GM23338 (cell line): ENCODE results near the gene DOCK1. TPM values are rescaled to one million over a fixed set of nuclear protein-coding genes. Genes with fewer than 3 reads are reported as not detected.

Experiments
- ATAC-seq: fragments of 200-7000 bp; cut with Tn5 transposase; 3 replicates; pipeline ENCODE4 v1.9.1; 2020
- DNase-seq: peaks from one replicate; pipeline ENCODE4 v3.0.0-alpha.2; 2015; ENCODE audit warnings: low spot score
- H2AFZ ChIP-seq: fragments of 200-600 bp; sonication (generic); 2 replicates; pipeline ENCODE4 v1.8.0; 2016; ENCODE audit warnings: antibody characterized with exemption, mild to moderate bottlenecking, moderate library complexity
- H3F3A ChIP-seq: fragments of 200-600 bp; sonication (generic); replicated peaks from 2 replicates; pipeline ENCODE4 v1.8.0; 2017; ENCODE audit warnings: antibody characterized with exemption, mixed run types, low read depth
- H3K27ac ChIP-seq: fragments of 200-600 bp; sonication (generic); 2 replicates; pipeline ENCODE4 v1.6.1; 2016; ENCODE audit warnings: low read depth
- H3K27me3 ChIP-seq: fragments of 200-600 bp; sonication (generic); 2 replicates; pipeline ENCODE4 v1.8.0; 2016; ENCODE audit warnings: mild to moderate bottlenecking, mixed run types, moderate library complexity; ENCODE audit not compliant: insufficient read depth
- H3K36me3 ChIP-seq: fragments of 200-600 bp; sonication (generic); 2 replicates; pipeline ENCODE4 v1.8.0; 2016; ENCODE audit warnings: mild to moderate bottlenecking; ENCODE audit not compliant: insufficient read depth
- H3K4me1 ChIP-seq: fragments of 200-600 bp; sonication (generic); 2 replicates; pipeline ENCODE4 v1.8.0; 2016; ENCODE audit warnings: mild to moderate bottlenecking, moderate library complexity; ENCODE audit not compliant: insufficient read depth
- H3K4me2 ChIP-seq: fragments of 200-600 bp; sonication (generic); 2 replicates; pipeline ENCODE4 v1.7.1; 2017; ENCODE audit warnings: mixed run types
- H3K4me3 ChIP-seq: fragments of 200-600 bp; sonication (generic); 2 replicates; pipeline ENCODE4 v1.6.1; 2016; ENCODE audit warnings: mixed run types
- H3K79me2 ChIP-seq: fragments of 200-600 bp; sonication (generic); replicated peaks from 2 replicates; pipeline ENCODE4 v1.8.0; 2017; ENCODE audit warnings: mild to moderate bottlenecking; ENCODE audit not compliant: insufficient read depth
- H3K9me2 ChIP-seq: fragments of 200-600 bp; sonication (generic); 2 replicates; pipeline ENCODE4 v1.8.0; 2017; ENCODE audit not compliant: insufficient read depth
- H4K20me1 ChIP-seq: fragments of 200-600 bp; sonication (generic); replicated peaks from 2 replicates; pipeline ENCODE4 v1.8.0; 2017; ENCODE audit warnings: mild to moderate bottlenecking; ENCODE audit not compliant: insufficient read depth
- H3K27ac Mint-ChIP-seq: 2 replicates; pipeline ENCODE4 v1.8.0; 2020; ENCODE audit warnings: inconsistent platforms, mild to moderate bottlenecking, moderate library complexity, mixed read lengths
- H3K27me3 Mint-ChIP-seq: 3 replicates; pipeline ENCODE4 v1.8.0; 2022; ENCODE audit warnings: low read depth, mild to moderate bottlenecking, moderate library complexity, mixed read lengths, inconsistent platforms; ENCODE audit not compliant: insufficient read depth, poor library complexity
- H3K36me3 Mint-ChIP-seq: 3 replicates; pipeline ENCODE4 v1.8.0; 2021; ENCODE audit warnings: low read depth, mild to moderate bottlenecking, inconsistent platforms, moderate library complexity, mixed read lengths
- H3K4me1 Mint-ChIP-seq: 3 replicates; pipeline ENCODE4 v1.8.0; 2020; ENCODE audit warnings: mild to moderate bottlenecking, inconsistent platforms, mixed read lengths
- H3K4me3 Mint-ChIP-seq: 3 replicates; pipeline ENCODE4 v1.8.0; 2021; ENCODE audit warnings: moderate library complexity, mild to moderate bottlenecking, inconsistent platforms, mixed read lengths
- H3K9me3 Mint-ChIP-seq: 3 replicates; pipeline ENCODE4 v1.8.0; 2020; ENCODE audit warnings: moderate library complexity, mild to moderate bottlenecking, inconsistent platforms, mixed read lengths
- CREB1 ChIP-seq: fragments of 250-450 bp; sonication (Bioruptor Pico); IDR thresholded peaks from 2 replicates; pipeline ENCODE4 v1.5.0; 2020; ENCODE audit warnings: low read depth, mild to moderate bottlenecking, moderate library complexity
- EZH2 ChIP-seq: fragments of 200-600 bp; sonication (generic); IDR thresholded peaks from one replicate; pipeline ENCODE4 v1.8.0; 2017; ENCODE audit warnings: antibody characterized with exemption, mild to moderate bottlenecking, low read depth; ENCODE audit not compliant: unreplicated experiment
- JUNB ChIP-seq: IDR thresholded peaks from one replicate; pipeline ENCODE4 v1.6.1; 2016; ENCODE audit warnings: antibody characterized with exemption; ENCODE audit not compliant: unreplicated experiment
- NANOG ChIP-seq: IDR thresholded peaks from 2 replicates; pipeline ENCODE4 v1.6.1; 2016; ENCODE audit warnings: antibody characterized with exemption, borderline replicate concordance
- ZNF114 ChIP-seq: fragments of 250-450 bp; sonication (Bioruptor Pico); IDR thresholded peaks from 2 replicates; pipeline ENCODE4 v1.5.0; 2020; ENCODE audit warnings: mild to moderate bottlenecking, moderate library complexity
- ZNF462 ChIP-seq: fragments of 250-450 bp; sonication (Bioruptor Pico); IDR thresholded peaks from 2 replicates; pipeline ENCODE4 v1.5.0; 2020; ENCODE audit warnings: mild to moderate bottlenecking, moderate library complexity
- polyA plus RNA-seq: library from polyadenylated mRNA; unstranded; fragments of >200 nt; fragmentation: Nextera tagmentation; extraction: Ambion mirVana; gene quantifications from 2 replicates; pipeline ENCODE4 v1.2.1, GENCODE V29; 2016
- total RNA-seq: library from RNA; depleted of rRNA; stranded (reverse); fragments of >200 nt; shearing (Covaris generic); gene quantifications from 2 replicates; pipeline ENCODE4 v1.2.3, GENCODE V29; 2014
- TF ChIP-seq, protein P1 (sequence below): IDR thresholded peaks from 2 replicates; pipeline ENCODE4 v1.6.1; 2016; ENCODE audit warnings: antibody characterized with exemption

The DOCK1 gene
- total and polyA plus RNA-seq, 2 experiments from 2014 or later: 13.2 to 55.3 TPM

DNA sequence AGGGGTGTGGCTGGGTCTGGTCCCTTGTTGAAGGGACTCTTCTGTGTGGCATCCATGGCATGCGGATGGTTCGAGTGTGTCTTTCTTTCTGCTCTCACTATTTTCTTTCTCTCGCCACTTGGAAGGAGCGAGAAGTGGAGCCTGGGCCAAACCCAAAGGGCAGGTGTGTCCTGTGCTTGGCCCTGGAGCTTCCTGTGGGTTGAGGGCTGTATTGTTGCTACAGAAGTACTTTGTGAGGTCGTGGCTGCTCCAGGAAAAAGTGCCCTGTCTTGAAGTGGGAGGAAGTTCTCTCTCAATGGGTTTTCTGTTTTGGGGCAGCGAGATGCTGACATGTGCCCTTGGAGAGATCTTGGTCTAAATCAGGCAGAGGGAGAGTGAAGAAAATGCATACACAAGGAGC lies 72.0 kb downstream of the DOCK1 start (continued):
- TF ChIP-seq EZH2 (no peak), NANOG (no peak), CREB1 (no peak), ZNF462 (CRISPR knock-in tag) (no peak)
- TF ChIP-seq, protein P1, sequence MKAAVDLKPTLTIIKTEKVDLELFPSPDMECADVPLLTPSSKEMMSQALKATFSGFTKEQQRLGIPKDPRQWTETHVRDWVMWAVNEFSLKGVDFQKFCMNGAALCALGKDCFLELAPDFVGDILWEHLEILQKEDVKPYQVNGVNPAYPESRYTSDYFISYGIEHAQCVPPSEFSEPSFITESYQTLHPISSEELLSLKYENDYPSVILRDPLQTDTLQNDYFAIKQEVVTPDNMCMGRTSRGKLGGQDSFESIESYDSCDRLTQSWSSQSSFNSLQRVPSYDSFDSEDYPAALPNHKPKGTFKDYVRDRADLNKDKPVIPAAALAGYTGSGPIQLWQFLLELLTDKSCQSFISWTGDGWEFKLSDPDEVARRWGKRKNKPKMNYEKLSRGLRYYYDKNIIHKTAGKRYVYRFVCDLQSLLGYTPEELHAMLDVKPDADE: no peak

DNA sequence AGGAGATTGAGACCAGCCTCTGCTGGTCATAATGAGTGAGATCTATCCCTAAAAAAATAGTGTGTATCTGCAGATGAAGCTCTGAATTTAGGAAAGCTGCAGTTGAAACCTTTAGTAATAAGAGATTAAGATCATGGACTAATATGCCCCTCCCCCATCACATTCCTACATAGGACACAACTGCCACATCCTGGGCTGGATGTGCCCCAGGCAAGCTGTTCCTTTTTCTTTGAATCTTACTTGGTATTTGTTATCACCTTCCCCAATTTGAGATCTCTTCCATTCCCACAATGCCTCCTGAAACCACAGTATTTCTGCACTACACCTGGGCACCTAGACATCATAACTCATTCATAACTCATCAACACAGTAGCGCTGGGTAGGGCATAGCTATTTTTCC lies 74.1 kb downstream of the DOCK1 start:
- no peaks in the 10 kb centered on the region for H3K79me2 ChIP-seq
- H3F3A ChIP-seq: no peaks in the 10 kb centered on the region
- peaks cover 22% of the 10 kb centered on the region for H3K4me1 Mint-ChIP-seq
- no peaks in the 10 kb centered on the region for H3K9me2 ChIP-seq
- H2AFZ ChIP-seq: no peak overlapping the region
- no peak for DNase-seq
- peaks cover 3% of the 10 kb centered on the region for H3K27me3 Mint-ChIP-seq
- H3K27me3 ChIP-seq: no peaks in the 10 kb centered on the region
- no peak overlapping the region for H3K4me2 ChIP-seq
- no peak overlapping the region for H3K4me3 ChIP-seq
- H3K27ac ChIP-seq: no peak overlapping the region
- peaks cover under 1% of the 10 kb centered on the region; the same call in 1 of the 2 replicates for H4K20me1 ChIP-seq
- no peak overlapping the region for H3K4me3 Mint-ChIP-seq
- peaks cover 37% of the 10 kb centered on the region for H3K36me3 Mint-ChIP-seq
- H3K27ac Mint-ChIP-seq: no peak overlapping the region
- H3K4me1 ChIP-seq: peaks cover 17% of the 10 kb centered on the region
- no peaks in the 10 kb centered on the region for H3K9me3 Mint-ChIP-seq
- no peaks in the 10 kb centered on the region; the same call in 1 of the 2 replicates for H3K36me3 ChIP-seq
- ATAC-seq: no peak
- TF ChIP-seq NANOG (no peak), ZNF114 (CRISPR knock-in tag) (no peak), JUNB (no peak), ZNF462 (CRISPR knock-in tag) (no peak)
- TF ChIP-seq, protein P1: no peak
